ENCODE measurements around the gene SLC4A1AP. TPM values are rescaled to one million over a fixed set of nuclear protein-coding genes. Genes with fewer than 3 reads are reported as not detected.

Gene SLC4A1AP
- total RNA-seq, 1 experiment from 2014 or later, result 29.7 TPM

GRCh38 chr2:27702302-27702701 lies 38.6 kb downstream of the SLC4A1AP start:
- DNase-seq (ENCODE audit: low spot score), result no peak
- intact Hi-C loops (cut with micrococcal nuclease; ENCODE audit: unreplicated experiment), result loop anchor here (5.0 kb wide), 2 partner anchors 690 to 750 kb away; partner anchors contain the start of gene FOSL2
- Histone ChIP-seq H3K27ac (ENCODE audit: low read depth, low read length, poor library complexity, severe bottlenecking) (no peak overlapping the region), H3K4me3 (ENCODE audit: low read depth, low read length, poor library complexity, severe bottlenecking) (no peak overlapping the region), H3K27me3 (replicated peaks; ENCODE audit: insufficient read depth, low read depth, low read length, poor library complexity) (no peaks in the 10 kb centered on the region), H3K4me1 (ENCODE audit: insufficient read depth, low read length, poor library complexity, severe bottlenecking) (no peaks in the 10 kb centered on the region), H3K9me3 (ENCODE audit: low read depth, low read length, poor library complexity, severe bottlenecking) (no peaks in the 10 kb centered on the region), H3K36me3 (ENCODE audit: insufficient read depth, low read length, poor library complexity, severe bottlenecking) (no peaks in the 10 kb centered on the region)
- CTCF ChIA-PET, result no interaction called here
- POLR2A ChIA-PET (ENCODE audit: low non-redundant PET), result no interaction called here
- BruUV-seq (replicated peaks), result no TSS peak
- TF ChIP-seq EZH2 (IDR thresholded peaks at IDR 0.05; ENCODE audit: borderline replicate concordance, low read depth, low read length, poor library complexity, severe bottlenecking) (no peak), CTCF (conservative IDR thresholded peaks at IDR 0.05; ENCODE audit: low read depth, low read length) (no peak)

- H3K27me3 ChIP-seq (replicated peaks; ENCODE audit: insufficient read depth, low read depth, low read length, poor library complexity), result no peaks in the 10 kb centered on the region
- no peaks in the 10 kb centered on the region for H3K36me3 ChIP-seq (ENCODE audit: insufficient read depth, low read length, poor library complexity, severe bottlenecking)
- TF ChIP-seq EZH2 (IDR thresholded peaks at IDR 0.05; ENCODE audit: borderline replicate concordance, low read depth, low read length, poor library complexity, severe bottlenecking) (no peak), CTCF (conservative IDR thresholded peaks at IDR 0.05; ENCODE audit: low read depth, low read length) (peak; percentile 96)
- H3K4me3 ChIP-seq (ENCODE audit: low read depth, low read length, poor library complexity, severe bottlenecking), result no peak overlapping the region
- ChIA-PET CTCF (interaction anchor here (0.5 kb wide), 1 partner anchor 11 kb away, joined by 3 read pairs; no protein-coding TSS in a partner anchor), POLR2A (ENCODE audit: low non-redundant PET) (no interaction called here)
- intact Hi-C loops (cut with micrococcal nuclease; ENCODE audit: unreplicated experiment), result loop anchor here (5.0 kb wide), 2 partner anchors 689 to 749 kb away; partner anchors contain the start of gene FOSL2
- H3K9me3 ChIP-seq (ENCODE audit: low read depth, low read length, poor library complexity, severe bottlenecking), result no peaks in the 10 kb centered on the region
- DNase-seq (ENCODE audit: low spot score), result peak; percentile 88
- no peak overlapping the region for H3K27ac ChIP-seq (ENCODE audit: low read depth, low read length, poor library complexity, severe bottlenecking)
- BruUV-seq (replicated peaks), result no TSS peak
- no peaks in the 10 kb centered on the region for H3K4me1 ChIP-seq (ENCODE audit: insufficient read depth, low read length, poor library complexity, severe bottlenecking)
Measured at GRCh38 chr2:27703638-27704341, 40.1 kb downstream of the SLC4A1AP start.

GRCh38 chr2:27704342-27704876 lies 40.7 kb downstream of the SLC4A1AP start:
- intact Hi-C loops (cut with micrococcal nuclease; ENCODE audit: unreplicated experiment), result loop anchor here (5.0 kb wide), 2 partner anchors 688 to 748 kb away; partner anchors contain the start of gene FOSL2
- ChIA-PET CTCF (interaction anchor here (0.5 to 0.6 kb wide), 2 partner anchors 10 to 47 kb away, joined by 3 read pairs; no protein-coding TSS in a partner anchor), POLR2A (ENCODE audit: low non-redundant PET) (interaction anchor here (0.6 to 0.7 kb wide), 2 partner anchors 129 to 283 kb away, joined by 4 to 18 read pairs; no protein-coding TSS in a partner anchor)
- DNase-seq (ENCODE audit: low spot score), result no peak
- BruUV-seq (replicated peaks), result no TSS peak
- no peak overlapping the region for H3K27ac ChIP-seq (ENCODE audit: low read depth, low read length, poor library complexity, severe bottlenecking)
- no peaks in the 10 kb centered on the region for H3K4me1 ChIP-seq (ENCODE audit: insufficient read depth, low read length, poor library complexity, severe bottlenecking)
- H3K36me3 ChIP-seq (ENCODE audit: insufficient read depth, low read length, poor library complexity, severe bottlenecking), result no peaks in the 10 kb centered on the region
- H3K4me3 ChIP-seq (ENCODE audit: low read depth, low read length, poor library complexity, severe bottlenecking), result no peak overlapping the region
- no peaks in the 10 kb centered on the region for H3K9me3 ChIP-seq (ENCODE audit: low read depth, low read length, poor library complexity, severe bottlenecking)
- no peaks in the 10 kb centered on the region for H3K27me3 ChIP-seq (replicated peaks; ENCODE audit: insufficient read depth, low read depth, low read length, poor library complexity)
- no peak for TF ChIP-seq CTCF (conservative IDR thresholded peaks at IDR 0.05; ENCODE audit: low read depth, low read length)
- TF ChIP-seq EZH2 (IDR thresholded peaks at IDR 0.05; ENCODE audit: borderline replicate concordance, low read depth, low read length, poor library complexity, severe bottlenecking), result no peak

All from A673 (cell line).